Measurements from ENCODE around the gene MARCHF3.
"Not testable (repeated sequence)": the region's sequence is repeated elsewhere in the genome, so short reads cannot be mapped to it uniquely, and the experiment has no call there.

MARCHF3 gene

DNA sequence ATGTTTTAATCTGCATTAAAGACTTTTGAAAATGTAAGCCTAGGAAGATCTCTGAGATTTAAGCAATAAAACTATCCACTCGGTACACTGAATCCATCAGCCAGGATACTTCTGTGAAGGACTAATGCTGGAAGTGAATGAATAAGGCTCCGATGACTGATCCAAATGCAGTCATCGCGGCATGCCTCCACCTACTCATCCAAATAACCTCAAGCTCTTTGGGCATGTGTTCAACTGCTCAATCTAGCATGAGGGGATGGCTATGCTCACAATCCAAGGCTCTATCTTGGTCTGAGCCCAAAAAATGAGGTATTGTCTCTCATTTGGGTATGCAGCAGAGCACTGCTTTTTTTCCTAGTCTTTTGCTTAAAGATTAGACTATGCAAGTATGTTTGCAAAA, 19.2 kb downstream of the MARCHF3 start:
- no peak for DNase-seq

DNA sequence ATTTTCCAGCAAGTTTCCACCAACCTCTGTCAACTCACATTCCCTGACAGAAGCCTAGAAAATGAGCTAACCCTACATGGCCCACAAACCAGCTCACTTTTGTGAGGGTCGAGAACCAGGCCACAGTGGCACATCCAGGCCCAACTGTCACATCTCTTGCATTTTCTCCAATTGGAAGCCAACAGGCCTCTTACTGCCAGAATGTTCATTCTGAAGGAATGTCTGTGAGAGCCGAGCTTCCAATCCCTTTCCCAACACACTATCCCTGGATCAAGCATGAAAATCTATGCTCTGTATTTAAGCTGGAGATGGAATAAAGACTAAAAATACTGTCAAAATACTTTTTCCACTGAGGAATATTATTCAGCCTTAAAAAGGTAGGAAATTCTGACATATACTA, 20.0 kb downstream of the MARCHF3 start:
- DNase-seq: no peak

DNA sequence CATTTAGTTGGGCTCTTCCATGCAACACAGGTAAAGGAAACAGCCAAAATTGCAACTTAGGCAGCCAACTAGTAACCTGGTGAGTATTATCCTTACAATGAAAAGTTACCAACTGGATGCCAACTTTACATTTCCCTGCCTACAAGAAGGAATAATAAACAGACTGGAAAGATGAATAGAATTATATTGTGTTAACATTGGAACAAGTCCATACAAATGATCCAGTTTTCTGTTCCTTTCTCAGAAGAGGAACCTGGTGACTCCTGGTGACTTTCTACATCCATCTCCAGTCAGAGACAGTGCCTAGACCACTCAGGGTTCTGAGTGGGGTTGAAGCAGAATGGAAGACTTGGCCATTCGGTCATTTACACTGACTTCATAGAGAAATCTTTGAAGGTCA, 20.6 kb downstream of the MARCHF3 start:
- DNase-seq: no peak

DNA sequence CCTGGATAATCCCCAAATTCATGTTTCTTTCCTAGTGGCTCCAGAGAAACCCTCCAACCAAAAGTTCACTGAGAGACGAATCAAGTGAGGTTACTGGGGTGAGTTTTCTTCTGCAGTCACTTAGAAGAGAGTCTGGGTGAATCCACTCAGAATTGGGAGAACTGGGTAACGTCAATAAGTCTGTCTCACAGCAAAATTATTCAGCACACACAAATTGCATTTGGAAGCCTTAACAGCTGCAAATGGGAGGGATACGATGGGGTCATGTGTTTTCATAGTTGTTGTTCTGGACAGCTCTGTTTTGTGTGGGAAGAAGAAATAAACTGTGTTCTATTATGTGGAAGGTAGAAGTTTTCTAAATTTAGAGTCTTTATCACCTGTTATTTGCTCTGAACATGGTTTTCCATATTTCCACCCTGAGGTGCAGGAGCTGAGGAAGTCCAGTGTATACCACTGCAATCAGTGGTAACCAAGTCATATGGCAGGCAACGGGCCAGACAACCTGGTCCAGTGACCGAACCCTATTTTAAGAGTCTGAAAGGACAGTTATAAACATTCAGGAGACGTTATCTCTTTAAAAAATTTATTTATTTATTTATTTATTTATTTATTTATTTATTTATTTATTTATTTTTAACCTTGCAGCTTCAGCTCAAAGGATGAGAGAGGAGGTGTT, 21.9 kb downstream of the MARCHF3 start:
- no peak for DNase-seq

DNA sequence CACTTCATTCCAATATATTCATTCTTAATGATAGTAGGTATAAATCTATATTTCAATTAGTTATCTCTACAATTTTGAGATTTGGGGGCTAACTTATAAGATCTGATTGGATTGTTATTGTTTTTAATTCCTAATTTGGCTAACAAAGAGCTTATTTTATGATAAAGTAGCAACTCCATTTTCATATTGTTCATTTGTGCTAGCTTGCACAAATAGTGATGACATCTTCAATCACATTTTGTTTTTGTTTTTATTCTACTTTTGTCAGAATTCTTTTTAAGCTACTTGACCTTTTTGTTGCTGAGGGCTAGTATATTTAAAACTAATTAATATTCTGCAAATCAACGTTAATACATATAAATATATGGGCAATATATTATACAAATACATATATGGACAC, 22.8 kb downstream of the MARCHF3 start:
- no peak for DNase-seq

DNA sequence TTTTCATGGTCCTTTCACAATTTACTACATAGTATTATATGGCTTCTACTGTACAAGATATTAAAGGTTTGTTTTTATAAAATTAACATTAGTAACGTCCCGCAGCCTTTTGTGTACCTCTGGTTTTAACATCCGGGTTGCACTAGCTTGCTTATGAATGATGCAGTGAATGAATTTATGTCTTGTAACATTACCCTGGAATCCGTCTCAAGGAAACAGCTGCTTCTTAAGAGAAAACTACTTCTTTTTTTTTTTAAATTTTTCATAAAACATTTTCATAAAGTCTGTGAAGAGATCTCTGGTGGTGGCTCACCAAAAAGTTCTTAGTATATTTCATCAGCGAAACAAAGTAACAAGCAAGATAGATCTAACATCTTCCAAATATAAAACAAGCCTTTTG, 23.6 kb downstream of the MARCHF3 start:
- no peak for DNase-seq

DNA sequence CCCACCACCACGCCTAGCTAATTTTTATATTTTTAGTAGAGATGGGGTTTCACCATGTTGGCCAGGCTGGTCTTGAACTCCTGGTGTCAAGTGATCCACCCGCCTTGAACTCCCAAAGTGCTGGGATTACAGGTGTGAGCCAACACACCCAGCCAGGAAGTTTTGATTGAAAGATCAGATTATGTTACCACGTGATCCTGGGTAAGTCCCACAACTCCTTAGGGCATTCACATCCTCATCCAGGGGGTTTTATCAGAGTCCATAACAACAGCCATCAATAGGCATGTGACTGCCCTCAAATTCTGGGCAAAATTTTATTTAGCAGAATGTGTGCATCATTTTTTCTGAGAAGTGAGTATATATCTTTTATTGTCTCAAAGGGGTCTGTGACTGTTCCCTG, 25.1 kb downstream of the MARCHF3 start:
- not testable (repeated sequence) for DNase-seq

DNA sequence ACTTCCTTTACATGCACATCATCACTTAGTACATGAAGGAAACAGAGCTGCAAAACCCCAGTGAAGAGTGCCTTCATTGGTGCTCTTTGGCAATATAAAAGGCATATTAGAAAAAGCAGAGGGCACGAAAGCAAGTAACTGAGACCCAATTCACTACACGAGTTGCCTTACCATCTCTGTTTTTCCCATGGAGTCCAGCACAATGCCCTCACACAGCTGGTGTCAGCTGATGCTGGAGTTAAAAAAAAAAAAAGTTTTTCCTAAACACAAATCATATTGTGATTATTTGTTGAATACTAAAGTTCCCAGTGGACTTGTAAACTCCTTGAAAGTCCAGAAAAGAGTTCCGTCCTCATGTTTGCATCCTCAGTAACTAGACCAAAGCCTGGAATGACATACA, 25.6 kb downstream of the MARCHF3 start:
- no peak for DNase-seq

DNA sequence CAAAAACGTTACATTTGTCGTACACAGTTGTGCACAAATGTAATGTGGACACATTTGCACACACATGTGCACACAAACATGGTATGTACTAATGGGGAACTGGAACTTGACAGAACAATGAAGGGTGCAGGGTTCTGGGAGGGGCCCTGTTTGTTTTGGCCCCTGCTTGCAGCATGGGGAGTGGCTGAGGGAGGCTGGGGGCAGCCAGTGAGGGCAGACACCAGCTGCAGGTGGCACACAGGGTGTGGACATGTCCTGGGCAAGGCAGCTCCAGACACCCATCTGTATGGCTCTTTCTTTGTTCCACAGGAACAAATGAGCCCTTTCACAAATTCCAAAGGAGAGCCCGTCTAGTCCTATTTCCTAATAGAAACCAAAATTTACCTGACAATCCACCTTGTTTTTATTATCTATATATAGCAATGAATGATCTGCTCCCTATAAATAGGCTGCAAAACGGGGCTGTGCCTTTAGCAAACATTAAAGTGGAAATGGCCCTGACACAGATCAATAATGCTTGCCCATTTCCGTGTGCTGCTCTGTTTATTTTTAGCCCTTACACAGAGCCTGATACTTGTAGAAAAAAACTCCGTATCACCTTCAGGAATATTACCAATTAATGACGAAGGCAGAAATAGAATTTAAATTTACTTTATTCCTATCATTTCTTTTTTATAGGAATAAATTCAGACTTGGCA, 26.4 kb downstream of the MARCHF3 start:
- no peak for DNase-seq

DNA sequence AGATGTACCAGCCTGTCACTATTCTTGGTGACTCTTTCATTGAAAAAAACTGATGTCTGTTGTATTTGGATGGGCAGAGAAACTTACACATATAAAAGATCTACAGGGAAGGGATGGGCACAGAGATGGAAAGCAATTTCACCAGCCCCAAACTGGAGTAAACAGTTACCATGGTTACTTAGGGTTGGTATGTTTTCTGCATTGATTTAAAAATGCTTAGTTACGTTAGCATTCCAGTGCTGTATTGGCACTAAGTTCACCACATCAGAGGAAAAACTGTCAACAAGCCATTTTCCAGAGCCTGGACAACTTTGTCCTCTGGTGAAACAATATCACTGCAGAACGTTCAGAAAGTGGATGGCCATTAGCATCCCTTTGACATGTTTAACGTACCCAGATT, 28.0 kb downstream of the MARCHF3 start:
- no peak for DNase-seq

DNA sequence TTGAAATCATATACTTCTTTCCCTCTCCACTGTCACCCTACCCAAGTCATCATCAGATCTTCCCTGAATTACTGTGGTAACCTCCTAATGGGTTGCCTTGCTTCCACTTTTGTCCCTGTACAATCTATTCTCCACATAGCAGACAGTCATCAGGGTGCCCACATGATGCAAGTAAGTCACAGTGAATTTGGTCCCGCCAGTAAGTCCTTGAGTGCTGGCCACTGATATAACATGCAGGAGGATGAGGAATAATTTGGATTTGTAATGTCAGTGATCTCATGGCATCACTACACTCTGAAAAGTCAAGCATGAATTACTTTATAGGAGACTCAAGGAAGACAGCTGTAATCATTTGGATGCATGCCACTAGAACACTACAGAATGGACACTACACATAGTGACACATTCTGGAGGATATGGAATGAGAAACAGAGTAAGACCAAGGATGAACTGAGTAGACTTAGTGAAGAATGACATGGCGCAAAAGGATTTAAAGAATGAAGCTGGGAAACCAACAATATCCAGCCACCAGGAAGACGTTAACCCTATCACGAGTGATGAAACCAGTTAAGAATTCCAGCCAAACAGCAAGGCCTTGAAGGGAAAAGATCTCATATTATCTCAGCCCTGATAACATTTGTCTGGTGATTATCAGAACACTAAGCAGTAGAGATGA, 28.6 kb downstream of the MARCHF3 start:
- no peak for DNase-seq

DNA sequence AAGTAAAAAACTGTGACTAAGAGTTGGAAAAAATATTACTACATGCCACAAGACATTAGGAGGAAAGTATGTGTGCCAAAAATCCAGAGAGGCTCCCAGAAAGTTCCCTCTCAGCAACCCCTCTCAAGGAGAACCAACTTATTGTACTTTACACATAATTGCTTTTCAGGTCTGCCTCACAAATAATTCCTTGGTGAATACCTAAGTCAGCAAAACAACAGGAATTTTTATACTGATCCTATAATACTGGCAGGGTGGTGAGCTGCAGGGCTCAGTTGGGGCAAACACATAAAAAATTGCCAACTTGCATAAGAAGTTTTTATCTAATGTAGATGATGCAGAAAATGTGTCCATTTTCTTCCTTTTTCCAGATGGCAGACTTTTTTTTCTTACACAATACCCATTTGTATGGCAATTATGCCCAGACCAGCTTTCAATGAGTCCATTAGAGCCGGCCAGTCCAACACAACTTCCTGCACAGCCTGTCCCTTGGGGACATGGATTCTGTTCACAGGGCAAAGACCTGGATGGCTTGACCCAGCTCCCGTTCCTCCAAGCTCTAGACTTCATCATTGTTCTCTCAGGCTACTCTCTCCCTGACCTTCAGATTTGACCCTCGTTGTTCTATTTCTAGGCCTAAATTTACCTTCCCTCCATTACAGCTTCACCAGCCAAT, 31.3 kb downstream of the MARCHF3 start:
- DNase-seq: no peak

DNA sequence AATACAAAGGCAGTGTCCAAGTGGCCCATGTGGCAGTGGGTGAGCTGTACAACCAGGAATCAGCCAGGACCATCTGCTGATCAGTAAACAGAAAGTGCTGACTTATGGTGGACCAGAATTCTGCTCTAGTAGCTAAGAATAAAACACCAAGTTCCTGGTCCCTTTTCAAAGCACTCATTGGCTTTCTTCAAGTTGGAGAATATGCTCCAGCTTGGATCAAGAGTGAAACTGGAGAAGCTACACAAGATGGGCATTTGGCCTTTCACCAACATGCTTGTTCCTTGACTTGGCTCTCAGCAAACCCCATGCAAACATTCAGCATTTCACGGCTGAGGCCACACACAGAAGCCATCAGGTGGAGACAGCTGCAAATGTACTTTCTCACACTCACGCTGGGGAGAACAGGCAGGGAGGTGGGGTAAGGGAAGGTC, 32.1 kb downstream of the MARCHF3 start:
- DNase-seq: no peak

DNA sequence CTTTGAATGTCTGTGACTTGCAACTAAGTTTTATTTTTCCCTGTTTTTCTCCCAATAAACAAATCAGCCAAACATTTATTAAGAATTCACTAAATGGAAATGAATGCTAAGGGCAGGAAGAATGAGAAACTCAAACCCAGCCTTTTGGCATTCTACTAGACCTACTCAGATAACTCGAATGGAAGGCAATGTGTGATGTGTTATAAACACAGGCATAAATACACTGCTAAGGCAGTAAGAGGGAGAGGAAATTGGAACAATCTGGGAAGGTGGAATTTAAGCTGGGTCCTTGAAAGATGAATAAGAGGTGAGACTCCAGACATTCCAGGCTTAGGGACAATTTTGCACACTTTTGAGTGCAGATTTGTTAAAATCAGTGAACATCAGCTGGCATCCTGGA, 34.7 kb downstream of the MARCHF3 start:
- no peak for DNase-seq

DNA sequence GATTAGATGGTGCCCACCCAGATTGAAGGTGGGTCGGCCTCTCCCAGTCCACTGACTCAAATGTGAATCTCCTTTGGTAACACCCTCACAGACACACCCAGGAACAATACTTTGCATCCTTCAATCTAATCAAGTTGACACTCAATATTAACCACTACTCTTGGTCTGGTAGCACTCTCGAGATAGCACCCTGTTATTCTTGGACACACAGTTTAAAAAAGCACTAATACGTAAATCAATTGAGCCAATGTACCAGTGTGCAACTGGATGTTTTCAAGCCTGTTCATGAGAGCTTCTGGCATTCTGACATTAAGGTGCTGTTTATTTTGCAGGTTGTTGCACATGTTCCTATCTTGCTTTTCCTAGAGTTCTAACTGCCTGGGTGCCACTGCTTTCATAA, 35.3 kb downstream of the MARCHF3 start:
- DNase-seq: no peak

DNA sequence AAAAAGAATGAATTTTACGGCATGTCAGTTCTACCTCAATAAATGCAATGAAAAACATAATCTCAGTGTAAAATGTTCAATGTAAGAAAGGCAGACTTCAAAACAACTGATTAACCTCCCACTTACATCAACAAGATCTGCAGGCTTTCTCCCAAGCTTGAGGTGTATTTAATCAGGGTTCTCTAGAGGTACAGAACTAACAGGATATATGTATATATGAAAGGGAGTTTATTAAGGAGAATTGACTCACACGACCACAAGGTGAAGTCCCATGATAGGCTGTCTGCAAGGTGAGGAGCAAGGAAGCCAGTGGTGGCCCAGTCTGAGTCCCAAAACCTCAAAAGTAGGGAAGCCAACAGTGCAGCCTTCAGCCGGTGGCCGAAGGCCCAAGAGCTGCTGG, 35.9 kb downstream of the MARCHF3 start:
- DNase-seq: no peak

DNA sequence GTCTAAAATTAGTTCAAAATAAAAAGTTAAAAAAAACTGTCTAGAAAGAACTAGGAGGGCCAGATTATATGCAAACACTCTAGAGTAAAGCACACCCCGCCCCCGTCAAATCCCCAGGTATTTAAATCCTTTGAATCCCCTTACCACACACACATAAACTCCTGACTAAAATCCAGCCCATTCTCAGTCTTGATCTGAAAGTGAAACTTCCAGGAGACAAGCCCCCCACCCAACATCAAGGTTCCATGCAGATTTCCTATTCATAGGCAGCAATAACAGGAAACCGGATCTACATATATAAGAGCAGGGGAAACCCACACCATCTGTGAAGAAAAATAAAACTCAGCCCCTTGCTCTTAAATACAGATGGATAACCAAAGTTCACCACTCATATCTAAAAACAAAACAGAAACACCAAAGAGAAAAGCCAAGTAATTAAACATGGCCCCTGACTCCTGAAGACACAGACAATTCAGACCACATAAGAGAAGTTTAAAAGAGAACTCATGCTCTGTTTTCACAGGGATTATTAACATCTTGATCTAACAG, 42.3 kb downstream of the MARCHF3 start:
- DNase-seq: no peak

DNA sequence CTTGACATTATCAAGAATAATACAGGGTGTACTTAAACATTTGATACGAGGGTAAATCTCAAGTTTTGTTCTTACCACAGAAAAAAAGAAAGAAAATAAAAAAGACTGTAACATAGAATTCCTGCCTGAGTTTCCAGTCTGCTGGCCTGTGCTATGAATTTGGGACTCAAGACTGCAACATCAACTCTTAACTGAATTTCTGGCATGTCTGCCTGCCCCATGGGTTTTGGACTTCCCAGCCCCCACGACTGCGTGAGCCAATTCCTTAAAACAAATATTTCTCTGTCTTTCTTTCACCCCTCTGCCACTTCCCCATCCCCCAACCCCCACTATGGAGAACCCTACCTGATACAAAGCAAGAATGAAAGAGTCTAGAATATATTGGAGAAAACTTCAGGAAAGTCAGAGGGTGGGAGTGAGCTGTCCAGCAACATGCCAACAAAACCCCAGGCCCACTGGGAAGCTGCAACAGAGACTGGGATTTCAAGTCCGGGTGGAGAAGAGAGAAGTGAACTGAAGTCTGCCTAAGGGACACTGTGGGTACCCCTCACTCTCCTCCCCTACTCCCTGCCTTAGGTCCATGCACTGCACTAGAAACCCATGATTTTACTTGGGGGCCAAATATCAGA, 43.0 kb downstream of the MARCHF3 start:
- no peak for DNase-seq

DNA sequence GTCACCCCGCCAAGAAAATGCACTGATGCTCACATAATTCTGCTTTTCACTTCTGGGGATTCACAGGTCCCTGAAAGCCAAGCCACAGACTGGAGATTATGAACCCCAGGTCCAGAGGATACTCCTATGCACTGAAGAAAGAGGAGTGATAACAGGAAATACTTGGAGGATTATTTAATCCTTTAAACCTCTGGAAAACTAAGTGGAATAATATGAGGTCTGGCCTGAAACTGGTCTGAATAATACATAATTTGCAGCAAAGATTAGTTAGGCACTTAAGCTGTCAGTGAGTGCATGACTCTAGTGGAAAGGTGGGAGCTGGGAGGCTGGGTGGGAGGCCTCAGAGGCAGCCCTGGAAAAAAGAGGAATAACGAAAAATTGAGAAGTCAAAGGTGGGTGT, 45.7 kb downstream of the MARCHF3 start:
- no peak for DNase-seq

DNA sequence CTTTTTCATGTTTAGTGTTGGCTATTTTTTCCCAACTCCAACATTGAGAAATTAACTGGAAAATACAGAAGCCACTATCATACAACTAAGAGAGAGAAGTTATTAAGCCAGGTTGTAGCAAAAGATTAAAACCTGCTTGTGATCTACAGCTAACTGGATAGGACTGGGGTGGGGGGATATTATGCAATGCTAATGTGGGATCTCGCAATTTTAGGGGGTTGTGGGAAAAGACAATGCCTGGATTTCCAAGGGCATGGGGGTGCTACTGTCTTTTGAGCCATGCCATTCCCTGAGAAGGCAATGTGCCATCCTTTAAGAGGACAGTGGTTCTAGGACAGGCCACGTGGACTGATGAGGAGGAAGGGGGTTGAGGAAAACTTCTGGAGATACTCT, 46.5 kb downstream of the MARCHF3 start:
- DNase-seq: no peak

DNA sequence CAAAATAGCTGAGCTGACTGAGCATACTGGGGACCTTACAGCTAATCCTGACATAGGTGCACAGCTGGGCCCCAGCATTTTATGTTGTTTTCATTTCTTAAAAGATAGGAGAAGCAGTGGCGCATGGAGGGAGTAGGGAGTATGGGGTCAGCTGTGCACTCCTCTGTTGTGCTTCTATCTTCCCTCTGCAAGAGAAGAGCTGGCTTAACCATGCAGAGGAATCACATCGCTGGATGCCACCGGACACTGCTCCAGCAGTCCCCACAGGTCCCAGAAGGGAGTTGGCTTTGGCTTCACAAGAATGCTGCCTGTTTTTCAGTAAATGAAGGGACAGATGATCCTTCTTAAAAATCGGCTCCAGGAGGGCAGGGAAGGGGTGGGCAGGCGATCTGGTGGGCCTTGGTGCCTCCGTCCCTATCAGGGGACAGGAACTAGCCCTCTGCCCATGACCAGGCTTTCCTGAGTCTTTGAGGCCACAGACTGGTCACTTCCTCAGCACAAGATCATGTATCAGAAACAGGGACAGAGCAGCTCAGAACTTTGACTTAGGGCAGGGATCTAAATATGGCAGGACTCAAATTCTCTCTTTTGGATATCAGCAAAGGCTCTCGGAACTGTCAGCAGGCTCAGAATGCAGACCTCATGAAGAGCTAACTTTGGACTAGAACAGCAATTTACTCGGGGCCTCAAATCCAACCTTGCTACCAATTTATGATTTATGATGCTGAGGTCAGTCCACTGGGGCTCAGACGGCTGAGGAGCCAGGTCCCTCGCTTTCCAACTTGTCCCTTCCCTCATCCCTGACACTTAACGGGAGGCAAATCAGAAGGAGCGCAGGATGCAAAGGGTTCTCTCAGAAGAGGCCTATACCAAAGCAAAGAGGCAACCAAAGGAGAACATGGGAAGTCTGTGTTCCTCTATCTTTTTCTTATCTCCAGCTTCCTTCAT, 47.2 kb downstream of the MARCHF3 start:
- no peak for DNase-seq

DNA sequence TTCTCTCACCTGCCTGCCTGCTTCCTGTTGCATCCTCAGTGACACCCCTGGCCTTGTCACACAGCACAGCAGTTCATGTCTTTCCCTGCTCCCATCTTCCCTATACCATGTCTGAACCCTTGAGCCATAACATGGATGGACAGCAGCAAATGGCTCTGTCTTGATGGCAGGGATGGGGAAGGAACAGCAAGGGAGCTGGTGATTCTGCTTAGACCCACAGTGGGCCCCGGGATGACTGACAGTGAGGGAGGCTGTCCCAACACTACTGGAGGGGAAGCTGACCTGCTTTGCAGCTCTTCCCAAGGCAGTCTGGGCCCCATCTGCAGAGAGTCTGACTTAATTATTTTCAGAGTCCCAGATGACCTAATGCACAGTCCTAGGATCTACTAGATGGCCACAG, 48.2 kb downstream of the MARCHF3 start:
- DNase-seq: no peak
